NCI-H2107 treated with DMSO at 0.1 percent for 48 hours (cell line): ENCODE data around the gene MZB1.

Source experiments
- DNase-seq: peaks from one replicate; lab custom pipeline; 2025; ENCODE audit not compliant: unreplicated experiment; lab: John Stamatoyannopoulos, UW

The MZB1 gene

DNA sequence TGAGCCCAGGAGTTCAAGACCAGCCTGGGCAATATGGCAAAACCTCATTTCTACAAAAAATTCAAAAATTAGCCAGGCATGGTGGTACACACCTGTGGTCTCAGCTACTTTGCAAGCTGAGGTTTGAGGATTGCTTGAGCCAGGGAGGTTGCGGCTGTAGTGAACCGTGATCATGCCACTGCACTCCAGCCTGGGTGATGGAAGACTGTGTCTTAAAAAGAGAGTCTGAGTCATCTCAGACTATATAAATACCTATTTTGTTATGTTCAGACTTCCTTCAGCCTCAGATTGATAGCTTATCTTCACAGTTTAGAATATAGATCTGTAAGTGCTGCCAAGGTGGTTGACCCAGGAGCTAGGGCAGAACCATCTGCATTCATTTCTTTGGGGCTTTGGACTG lies 49.7 kb downstream of the MZB1 start:
- no peak for DNase-seq
